Naive thymus-derived CD4-positive, alpha-beta T cell (primary cell): Measurements from ENCODE around the gene MUC12. TPM values are rescaled to one million over a fixed set of nuclear protein-coding genes. Genes with fewer than 3 reads are reported as not detected.

Experiments used
- ATAC-seq: fragments of 150-1000 bp; cut with Tn5 transposase; 2 replicates; pipeline ENCODE4 v1.10.0; 2021; ENCODE audit warnings: mild to moderate bottlenecking, moderate library complexity
- CTCF ChIA-PET: fragments of 350-600 bp; sonication (Branson Sonifier 250); formaldehyde crosslinking; loops from one replicate; lab custom pipeline; 2021; ENCODE audit warnings: antibody characterized with exemption; lab: Charles Lee
- POLR2A ChIA-PET: fragments of 350-600 bp; sonication (Branson Sonifier 250); formaldehyde crosslinking; loops from one replicate; lab custom pipeline; 2021; ENCODE audit warnings: antibody characterized with exemption, inconsistent platforms; lab: Charles Lee
- DNase-seq, 9 donors: peaks; one replicate each; pipeline versions ENCODE4 v3.0.0 to v3.0.0-alpha.2; 2020 to 2022; ENCODE audit warnings: mixed read lengths in 1 of 9
- H3K27ac ChIP-seq: one replicate; pipeline ENCODE4 v1.7.0; 2013; ENCODE audit warnings: mild to moderate bottlenecking, low read depth, low read length, moderate library complexity
- H3K27me3 ChIP-seq, 2 donors: one replicate each; pipeline ENCODE4 v1.7.0; 2013; ENCODE audit warnings: low read length in 2 of 2, mild to moderate bottlenecking in 2 of 2, moderate library complexity in 2 of 2; ENCODE audit not compliant: control insufficient read depth in 2 of 2, insufficient read depth in 2 of 2
- H3K36me3 ChIP-seq, 3 experiments: 1 replicate in 2 of 3; 2 replicates in 1 of 3; pipeline ENCODE4 v1.7.0; 2013; ENCODE audit warnings: low read length in 3 of 3, mild to moderate bottlenecking in 3 of 3, moderate library complexity in 1 of 3; ENCODE audit not compliant: insufficient read depth in 3 of 3, control insufficient read depth in 2 of 3
- H3K4me1 ChIP-seq, 2 donors: one replicate each; pipeline ENCODE4 v1.7.0; 2013; ENCODE audit warnings: low read length in 2 of 2, mild to moderate bottlenecking in 2 of 2, moderate library complexity in 1 of 2; ENCODE audit not compliant: control insufficient read depth in 2 of 2, insufficient read depth in 2 of 2
- H3K4me3 ChIP-seq: 2 replicates; pipeline ENCODE4 v1.7.0; 2013; ENCODE audit warnings: mild to moderate bottlenecking, low read length
- H3K9me3 ChIP-seq, 3 experiments: 1 replicate in 2 of 3; 2 replicates in 1 of 3; pipeline ENCODE4 v1.7.0; 2013; ENCODE audit warnings: low read length in 3 of 3; ENCODE audit not compliant: control insufficient read depth in 2 of 3
- H3K27ac Mint-ChIP-seq, 9 donors: one replicate each; pipeline ENCODE4 v1.8.0; 2020 to 2022; ENCODE audit warnings: mixed read lengths in 9 of 9, mild to moderate bottlenecking in 8 of 9, moderate library complexity in 5 of 9, inconsistent platforms in 2 of 9
- H3K27me3 Mint-ChIP-seq, 5 donors: one replicate each; pipeline ENCODE4 v1.8.0; 2021 to 2022; ENCODE audit warnings: mixed read lengths in 5 of 5, mild to moderate bottlenecking in 1 of 5
- H3K36me3 Mint-ChIP-seq, 5 donors: one replicate each; pipeline ENCODE4 v1.8.0; 2020 to 2022; ENCODE audit warnings: mixed read lengths in 5 of 5, mild to moderate bottlenecking in 3 of 5, inconsistent platforms in 1 of 5
- H3K4me1 Mint-ChIP-seq, 7 donors: one replicate each; pipeline ENCODE4 v1.8.0; 2020 to 2022; ENCODE audit warnings: mixed read lengths in 7 of 7, mild to moderate bottlenecking in 3 of 7, inconsistent platforms in 1 of 7
- H3K4me3 Mint-ChIP-seq, 10 donors: one replicate each; pipeline ENCODE4 v1.8.0; 2020 to 2022; ENCODE audit warnings: mild to moderate bottlenecking in 10 of 10, mixed read lengths in 10 of 10, moderate library complexity in 6 of 10, inconsistent platforms in 2 of 10
- H3K9me3 Mint-ChIP-seq, 11 donors: one replicate each; pipeline ENCODE4 v1.8.0; 2020 to 2022; ENCODE audit warnings: mixed read lengths in 11 of 11, mild to moderate bottlenecking in 4 of 11, inconsistent platforms in 1 of 11, moderate library complexity in 1 of 11
- intact Hi-C, 2 donors: fragments of 100-400 bp; cut with micrococcal nuclease; formaldehyde crosslinking; loops; one replicate each; pipeline ENCODE4 v1.15.1; 2023
- polyA plus RNA-seq, 2 donors: library from polyadenylated mRNA; unstranded; fragments of 300-500 nt; fragmentation: Illumina TruSeq; gene quantifications; one replicate each; pipeline ENCODE4 v1.2.3, GENCODE V29; 2021
- total RNA-seq, 6 experiments: library from RNA in 5 of 6; stranded (reverse) in 5 of 6; gene quantifications; 1 replicate in 5 of 6; 2 replicates in 1 of 6; pipeline ENCODE4 v1.2.3 and lab custom pipeline; 2021 to 2026

MUC12 gene
- total and polyA plus RNA-seq, 7 experiments from 2014 or later = not detected

DNA sequence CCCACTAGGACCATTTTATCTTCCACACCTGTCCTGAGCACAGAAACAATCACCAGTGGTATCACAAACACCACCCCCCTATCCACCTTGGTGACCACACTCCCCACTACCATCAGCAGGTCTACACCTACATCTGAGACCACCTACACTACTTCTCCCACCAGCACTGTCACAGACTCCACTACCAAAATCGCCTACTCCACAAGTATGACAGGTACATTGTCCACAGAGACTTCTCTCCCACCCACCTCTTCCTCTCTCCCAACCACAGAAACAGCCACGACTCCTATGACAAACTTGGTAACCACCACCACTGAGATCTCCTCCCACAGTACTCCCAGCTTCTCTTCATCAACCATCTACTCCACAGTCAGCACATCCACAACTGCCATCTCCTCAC is 16.7 kb upstream of the MUC12 start:
- no peaks in the 10 kb centered on the region for H3K36me3 ChIP-seq
- CTCF ChIA-PET = interaction anchor here (0.5 kb wide), 1 partner anchor 629 kb away, joined by 4 read pairs; no protein-coding TSS in a partner anchor
- POLR2A ChIA-PET = no interaction called here
- no peaks in the 10 kb centered on the region for H3K9me3 ChIP-seq
- peaks cover 8 to 17% (median 12%) of the 10 kb centered on the region in 5 donors for H3K27me3 Mint-ChIP-seq
- H3K27me3 ChIP-seq = no peaks in the 10 kb centered on the region
- no peak overlapping the region for H3K4me3 Mint-ChIP-seq
- H3K27ac ChIP-seq = no peak overlapping the region
- H3K4me1 ChIP-seq = no peaks in the 10 kb centered on the region
- ATAC-seq = no peak
- no peak for DNase-seq
- H3K36me3 Mint-ChIP-seq = no peaks in the 10 kb centered on the region
- H3K4me3 ChIP-seq = no peak overlapping the region
- H3K27ac Mint-ChIP-seq = no peak overlapping the region
- H3K9me3 Mint-ChIP-seq = no peaks in the 10 kb centered on the region
- intact Hi-C loops = no loop called here
- peaks cover 0 to 6% (median 0%) of the 10 kb centered on the region in 7 donors for H3K4me1 Mint-ChIP-seq

DNA sequence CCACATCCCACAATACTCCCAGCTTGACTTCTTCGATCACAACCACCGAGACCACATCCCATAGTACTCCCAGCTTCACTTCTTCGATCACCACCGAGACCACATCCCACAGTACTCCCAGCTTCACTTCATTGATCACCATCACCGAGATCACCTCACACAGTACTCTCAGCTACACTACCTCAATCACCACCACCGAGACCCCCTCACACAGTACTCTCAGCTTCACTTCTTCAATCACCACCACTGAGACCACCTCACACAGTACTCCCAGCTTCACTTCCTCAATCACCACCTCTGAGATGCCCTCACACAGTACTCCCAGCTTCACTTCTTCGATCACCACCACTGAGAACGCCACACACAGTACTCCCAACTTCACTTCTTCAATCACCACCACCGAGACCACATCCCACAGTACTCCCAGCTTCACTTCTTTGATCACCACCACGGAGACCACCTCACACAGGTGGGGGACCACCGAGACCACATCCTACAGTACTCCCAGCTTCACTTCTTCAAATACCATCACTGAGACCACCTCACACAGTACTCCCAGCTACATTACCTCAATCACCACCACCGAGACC is 11.4 kb upstream of the MUC12 start:
- Mint-ChIP-seq H3K4me3 (no peak overlapping the region), H3K9me3 (no peaks in the 10 kb centered on the region), H3K27ac (no peak overlapping the region), H3K36me3 (no peaks in the 10 kb centered on the region), H3K27me3 (peaks cover 0 to 5% (median 5%) of the 10 kb centered on the region in 5 donors), H3K4me1 (no peaks in the 10 kb centered on the region)
- intact Hi-C loops = no loop called here
- H3K9me3 ChIP-seq = no peaks in the 10 kb centered on the region
- ChIA-PET POLR2A (no interaction called here), CTCF (interaction anchor here (0.7 kb wide), 1 partner anchor 58 kb away, joined by 5 read pairs; no protein-coding TSS in a partner anchor)
- H3K4me3 ChIP-seq = no peak overlapping the region
- H3K27ac ChIP-seq = no peak overlapping the region
- no peak for ATAC-seq
- no peaks in the 10 kb centered on the region for H3K4me1 ChIP-seq
- no peaks in the 10 kb centered on the region for H3K36me3 ChIP-seq
- DNase-seq = no peak
- H3K27me3 ChIP-seq = no peaks in the 10 kb centered on the region

DNA sequence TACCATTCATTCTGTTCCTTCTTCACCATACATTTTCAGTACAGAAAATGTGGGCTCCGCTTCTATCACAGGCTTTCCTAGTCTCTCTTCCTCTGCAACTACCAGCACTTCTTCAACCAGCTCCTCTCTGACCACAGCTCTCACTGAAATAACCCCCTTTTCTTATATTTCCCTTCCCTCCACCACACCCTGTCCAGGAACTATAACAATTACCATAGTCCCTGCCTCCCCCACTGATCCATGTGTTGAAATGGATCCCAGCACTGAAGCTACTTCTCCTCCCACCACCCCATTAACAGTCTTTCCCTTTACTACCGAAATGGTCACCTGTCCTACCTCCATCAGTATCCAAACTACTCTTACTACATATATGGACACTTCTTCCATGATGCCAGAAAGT is 9.5 kb upstream of the MUC12 start:
- peaks cover 5 to 24% (median 15%) of the 10 kb centered on the region in 5 donors for H3K27me3 Mint-ChIP-seq
- ChIA-PET POLR2A (no interaction called here), CTCF (no interaction called here)
- H3K36me3 Mint-ChIP-seq = no peaks in the 10 kb centered on the region
- H3K4me3 Mint-ChIP-seq = no peak overlapping the region
- no peak overlapping the region for H3K27ac ChIP-seq
- peaks cover 0 to 7% of the 10 kb centered on the region in 2 donors for H3K27me3 ChIP-seq
- H3K4me1 ChIP-seq = no peaks in the 10 kb centered on the region
- no peak for ATAC-seq
- no peak overlapping the region for H3K27ac Mint-ChIP-seq
- H3K4me3 ChIP-seq = no peak overlapping the region
- no peaks in the 10 kb centered on the region for H3K4me1 Mint-ChIP-seq
- H3K36me3 ChIP-seq = no peaks in the 10 kb centered on the region
- H3K9me3 Mint-ChIP-seq = no peaks in the 10 kb centered on the region
- no peak for DNase-seq
- intact Hi-C loops = no loop called here
- no peaks in the 10 kb centered on the region for H3K9me3 ChIP-seq

DNA sequence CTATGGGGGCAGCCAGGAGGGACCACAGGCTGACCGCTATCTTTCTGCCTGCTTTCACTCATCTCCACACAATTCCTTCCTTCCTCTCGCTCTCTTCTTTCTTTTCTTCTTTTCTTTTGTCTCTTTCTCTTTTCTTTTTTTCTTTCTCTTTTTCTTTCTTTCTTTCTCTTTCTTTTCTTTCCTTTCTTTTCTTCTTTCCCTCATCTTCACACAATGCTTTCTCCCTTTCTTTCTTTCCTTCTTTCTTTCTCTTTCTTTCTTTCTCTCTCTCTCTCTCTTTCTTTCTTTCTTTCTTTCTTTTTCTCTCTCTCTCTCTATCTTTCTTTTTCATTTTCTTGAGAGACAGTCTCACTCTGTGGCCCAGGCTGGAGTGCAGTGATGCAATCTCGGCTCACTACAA is 6.8 kb upstream of the MUC12 start:
- Mint-ChIP-seq H3K9me3 (peaks cover 0 to 1% (median 0%) of the 10 kb centered on the region in 11 donors), H3K36me3 (no peaks in the 10 kb centered on the region), H3K27me3 (peaks cover 26 to 44% (median 37%) of the 10 kb centered on the region in 5 donors), H3K4me3 (no peak overlapping the region), H3K4me1 (peaks cover 9 to 22% (median 14%) of the 10 kb centered on the region in 7 donors), H3K27ac (no peak overlapping the region)
- CTCF ChIA-PET = no interaction called here
- Histone ChIP-seq H3K27me3 (peaks cover 12 to 28% of the 10 kb centered on the region in 2 donors), H3K4me1 (peaks cover 0 to 17% of the 10 kb centered on the region in 2 donors), H3K27ac (no peak overlapping the region), H3K36me3 (no peaks in the 10 kb centered on the region), H3K9me3 (no peaks in the 10 kb centered on the region), H3K4me3 (no peak overlapping the region)
- POLR2A ChIA-PET = no interaction called here
- intact Hi-C loops = no loop called here
- ATAC-seq = no peak
- no peak for DNase-seq

DNA sequence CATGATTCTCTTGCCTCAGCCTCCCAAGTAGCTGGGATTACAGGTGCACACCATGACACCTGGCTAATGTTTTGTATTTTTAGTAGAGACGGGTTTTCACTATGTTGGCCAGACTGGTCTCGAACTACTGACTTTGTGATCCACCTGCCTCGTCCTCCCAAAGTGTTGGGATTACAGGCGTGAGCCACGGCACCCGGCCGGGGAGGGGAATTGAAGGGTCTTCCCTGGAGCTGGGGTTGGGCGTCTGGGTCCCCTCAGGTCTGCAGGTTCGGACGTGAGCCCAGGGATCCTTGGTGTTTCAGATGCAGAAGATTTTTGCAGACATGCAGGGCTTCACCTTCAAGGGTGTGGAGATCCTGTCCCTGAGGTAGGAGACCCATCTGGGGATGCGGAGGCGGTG is 6.0 kb upstream of the MUC12 start:
- H3K27me3 Mint-ChIP-seq = peaks cover 34 to 53% (median 45%) of the 10 kb centered on the region in 5 donors
- H3K27me3 ChIP-seq = peaks cover 12 to 33% of the 10 kb centered on the region in 2 donors
- no peak overlapping the region for H3K27ac ChIP-seq
- no peak for DNase-seq
- intact Hi-C loops = no loop called here
- no peak overlapping the region for H3K27ac Mint-ChIP-seq
- no peaks in the 10 kb centered on the region for H3K36me3 ChIP-seq
- ATAC-seq = no peak
- H3K36me3 Mint-ChIP-seq = no peaks in the 10 kb centered on the region
- ChIA-PET POLR2A (no interaction called here), CTCF (no interaction called here)
- H3K9me3 Mint-ChIP-seq = peaks cover 0 to 1% (median 0%) of the 10 kb centered on the region in 11 donors
- H3K4me3 ChIP-seq = no peak overlapping the region
- H3K4me1 ChIP-seq = peaks cover 0 to 17% of the 10 kb centered on the region in 2 donors
- no peaks in the 10 kb centered on the region for H3K9me3 ChIP-seq
- H3K4me1 Mint-ChIP-seq = peaks cover 9 to 24% (median 16%) of the 10 kb centered on the region in 7 donors
- no peak overlapping the region for H3K4me3 Mint-ChIP-seq

DNA sequence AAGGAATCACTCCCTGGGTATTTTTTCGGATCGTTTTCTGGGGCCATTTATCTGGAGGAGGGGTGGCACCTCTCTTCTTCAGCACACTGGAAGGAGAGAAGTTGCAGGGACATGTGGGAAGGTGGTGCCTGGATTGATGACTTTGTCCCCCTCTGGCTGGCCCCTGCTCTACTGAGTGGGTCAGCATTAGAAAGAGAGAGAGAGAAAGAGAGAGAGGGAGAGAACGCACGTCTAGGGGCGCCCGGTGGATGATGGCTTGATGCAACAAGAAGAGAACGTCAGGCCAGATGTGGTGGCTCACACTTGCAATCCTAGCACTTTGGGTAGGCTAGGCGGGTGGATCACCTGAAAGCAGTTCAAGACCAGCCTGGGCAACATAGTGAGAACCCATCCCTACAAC is 5.5 kb upstream of the MUC12 start:
- DNase-seq (no peak), ATAC-seq (no peak)
- H3K27me3 ChIP-seq = peaks cover 12 to 33% of the 10 kb centered on the region in 2 donors
- no peaks in the 10 kb centered on the region for H3K36me3 ChIP-seq
- ChIA-PET POLR2A (no interaction called here), CTCF (no interaction called here)
- H3K27ac ChIP-seq = no peak overlapping the region
- peaks cover 0 to 1% (median 0%) of the 10 kb centered on the region in 11 donors for H3K9me3 Mint-ChIP-seq
- H3K9me3 ChIP-seq = no peaks in the 10 kb centered on the region
- H3K4me1 Mint-ChIP-seq = peaks cover 9 to 24% (median 16%) of the 10 kb centered on the region in 7 donors
- peak overlapping the region in 1 of 10 donors; percentile 42 for H3K4me3 Mint-ChIP-seq
- no peak overlapping the region for H3K4me3 ChIP-seq
- peaks cover 38 to 53% (median 50%) of the 10 kb centered on the region in 5 donors for H3K27me3 Mint-ChIP-seq
- no peaks in the 10 kb centered on the region for H3K36me3 Mint-ChIP-seq
- H3K4me1 ChIP-seq = peaks cover 0 to 17% of the 10 kb centered on the region in 2 donors
- H3K27ac Mint-ChIP-seq = no peak overlapping the region
- intact Hi-C loops = no loop called here

DNA sequence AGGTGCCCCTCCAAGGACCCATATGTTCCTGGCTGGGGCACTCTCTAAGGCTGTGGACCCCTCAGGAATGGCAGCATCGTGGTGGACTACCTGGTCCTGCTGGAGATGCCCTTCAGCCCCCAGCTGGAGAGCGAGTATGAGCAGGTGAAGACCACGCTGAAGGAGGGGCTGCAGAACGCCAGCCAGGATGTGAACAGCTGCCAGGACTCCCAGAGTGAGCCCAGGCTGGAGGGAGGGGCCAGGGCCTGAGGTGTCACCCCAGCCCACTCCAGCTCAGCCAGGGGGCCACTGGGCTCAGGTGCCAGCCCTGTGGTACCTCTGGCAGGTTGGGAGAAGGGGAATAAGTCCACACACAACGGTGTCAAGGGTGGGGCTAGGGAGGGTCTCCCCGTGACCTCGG is 4.7 kb upstream of the MUC12 start:
- no peaks in the 10 kb centered on the region for H3K36me3 Mint-ChIP-seq
- no peak overlapping the region for H3K27ac Mint-ChIP-seq
- no peak overlapping the region for H3K4me3 ChIP-seq
- H3K27me3 ChIP-seq = peaks cover 12 to 33% of the 10 kb centered on the region in 2 donors
- peaks cover 9 to 24% (median 16%) of the 10 kb centered on the region in 7 donors for H3K4me1 Mint-ChIP-seq
- H3K36me3 ChIP-seq = no peaks in the 10 kb centered on the region
- peaks cover 0 to 1% (median 0%) of the 10 kb centered on the region in 11 donors for H3K9me3 Mint-ChIP-seq
- H3K27me3 Mint-ChIP-seq = peaks cover 42 to 59% (median 57%) of the 10 kb centered on the region in 5 donors
- no peak for ATAC-seq
- no peaks in the 10 kb centered on the region for H3K9me3 ChIP-seq
- intact Hi-C loops = loop anchor here (5.0 kb wide), 3 partner anchors 67 to 113 kb away; partner anchors contain the start of gene ACHE (in 1 of the 2)
- POLR2A ChIA-PET = no interaction called here
- H3K4me3 Mint-ChIP-seq = peak overlapping the region in 4 of 10 donors; percentile 3 to 89 (median 74)
- CTCF ChIA-PET = no interaction called here
- H3K27ac ChIP-seq = no peak overlapping the region
- no peak for DNase-seq
- peaks cover 0 to 17% of the 10 kb centered on the region in 2 donors for H3K4me1 ChIP-seq
